Kidney (tissue), 14 donors: ENCODE results near the gene PASD1. TPM values are rescaled to one million over a fixed set of nuclear protein-coding genes. Genes with fewer than 3 reads are reported as not detected.
"Not testable (repeated sequence)": the region's sequence is repeated elsewhere in the genome, so short reads cannot be mapped to it uniquely, and the experiment has no call there.

Source experiments
- DNase-seq, 5 donors: peaks; one replicate each; pipeline ENCODE4 v3.0.0-alpha.2; 2013 to 2020
- FAIRE-seq: peaks from 2 replicates; lab custom pipeline; 2012; peaks lifted over from hg19 to GRCh38; lab: Jason Lieb, UNC
- H3K27ac ChIP-seq, 2 donors: one replicate each; pipeline ENCODE4 v1.7.0; 2013; ENCODE audit warnings: low read depth in 2 of 2, low read length in 2 of 2, inconsistent platforms in 1 of 2
- H3K27me3 ChIP-seq: one replicate; pipeline ENCODE4 v1.7.1; 2013; ENCODE audit warnings: low read length, inconsistent platforms; ENCODE audit not compliant: control insufficient read depth, insufficient read depth
- H3K36me3 ChIP-seq, 3 donors: one replicate each; pipeline versions ENCODE4 v1.7.0 to v1.7.1; 2013; ENCODE audit warnings: low read length in 3 of 3, control low read depth in 1 of 3, inconsistent platforms in 1 of 3; ENCODE audit not compliant: insufficient read depth in 3 of 3, control insufficient read depth in 2 of 3
- H3K4me1 ChIP-seq, 3 donors: one replicate each; pipeline versions ENCODE4 v1.7.0 to v1.7.1; 2013; ENCODE audit warnings: low read length in 3 of 3, inconsistent platforms in 1 of 3, low read depth in 1 of 3; ENCODE audit not compliant: control insufficient read depth in 2 of 3, insufficient read depth in 2 of 3
- H3K4me3 ChIP-seq, 3 donors: one replicate each; pipeline versions ENCODE4 v1.7.0 to v1.8.1; 2013; ENCODE audit warnings: low read length in 3 of 3, control low read depth in 1 of 3, inconsistent platforms in 1 of 3
- H3K9ac ChIP-seq, 3 donors: one replicate each; pipeline versions ENCODE4 v1.7.0 to v1.7.1; 2013; ENCODE audit warnings: low read length in 3 of 3, control low read depth in 1 of 3, inconsistent platforms in 1 of 3
- H3K9me3 ChIP-seq, 3 donors: one replicate each; pipeline versions ENCODE4 v1.7.0 to v1.7.1; 2013; ENCODE audit warnings: low read length in 3 of 3, control low read depth in 1 of 3, inconsistent platforms in 1 of 3; ENCODE audit not compliant: control insufficient read depth in 2 of 3, insufficient read depth in 1 of 3
- CTCF ChIP-seq: IDR thresholded peaks from 3 replicates; pipeline ENCODE4 v1.5.1; 2012; ENCODE audit warnings: mild to moderate bottlenecking, moderate library complexity, borderline replicate concordance; ENCODE audit not compliant: insufficient read depth; ENCODE audit errors: extremely low read depth
- intact Hi-C: fragments of 100-400 bp; cut with DNase I; formaldehyde crosslinking; loops from one replicate; pipeline ENCODE4 v1.11.1; 2022
- polyA plus RNA-seq: library from polyadenylated mRNA; stranded (reverse); fragments of 350-450 nt; fragmentation: Illumina TruSeq; extraction: RNeasy Lipid Tissue Mini Kit (QIAGEN cat#74804); gene quantifications from one replicate; pipeline ENCODE4 v1.2.3, GENCODE V29; 2014; ENCODE audit warnings: low read depth, low replicate concordance; ENCODE audit not compliant: insufficient read depth
- total RNA-seq: library from RNA; stranded (reverse); fragmentation: NEBNext Ultra II Directional; extraction: Animal tissue kit (Norgen Biotek cat#: 25700); gene quantifications from one replicate; pipeline ENCODE4 v1.2.1, GENCODE V29; 2021
- donor health status: control.
- donor health status: control.
- donor health status: control.
- donor health status: control.
- donor health status: control.
- donor health status: DM: yes; HTN: yes; CAD: no.
- donor health status: Normal renal cell carcinoma (clear cell type).

Gene PASD1
- total and polyA plus RNA-seq, 2 donors from 2014 or later: not detected

GRCh38 chrX:151537572-151537971 lies 25.9 kb upstream of the PASD1 start:
- DNase-seq: no peak
- no peak overlapping the region for H3K4me3 ChIP-seq
- H3K9me3 ChIP-seq: no peaks in the 10 kb centered on the region
- no peak overlapping the region for H3K27ac ChIP-seq
- no peaks in the 10 kb centered on the region for H3K27me3 ChIP-seq
- FAIRE-seq: no peak
- intact Hi-C loops: no loop called here
- no peaks in the 10 kb centered on the region for H3K4me1 ChIP-seq
- no peak for TF ChIP-seq CTCF
- no peaks in the 10 kb centered on the region for H3K36me3 ChIP-seq
- no peak overlapping the region for H3K9ac ChIP-seq

GRCh38 chrX:151538190-151539122 lies 25.0 kb upstream of the PASD1 start:
- H3K4me1 ChIP-seq: no peaks in the 10 kb centered on the region
- no peaks in the 10 kb centered on the region for H3K36me3 ChIP-seq
- FAIRE-seq (no peak), DNase-seq (no peak)
- H3K9me3 ChIP-seq: no peaks in the 10 kb centered on the region
- intact Hi-C loops: no loop called here
- H3K9ac ChIP-seq: no peak overlapping the region
- no peak overlapping the region for H3K27ac ChIP-seq
- no peaks in the 10 kb centered on the region for H3K27me3 ChIP-seq
- H3K4me3 ChIP-seq: no peak overlapping the region
- TF ChIP-seq CTCF: no peak

- Histone ChIP-seq H3K36me3 (no peaks in the 10 kb centered on the region), H3K27me3 (no peaks in the 10 kb centered on the region), H3K27ac (no peak overlapping the region), H3K9ac (no peak overlapping the region), H3K9me3 (no peaks in the 10 kb centered on the region), H3K4me1 (no peaks in the 10 kb centered on the region), H3K4me3 (no peak overlapping the region)
- DNase-seq (no peak), FAIRE-seq (no peak)
- TF ChIP-seq CTCF: no peak
- intact Hi-C loops: no loop called here
Observed at GRCh38 chrX:151543706-151544105, 19.8 kb upstream of the PASD1 start.

- DNase-seq, intact Hi-C loops: not testable (repeated sequence)
Observed at GRCh38 chrX:151546226-151546625, 17.2 kb upstream of the PASD1 start.

GRCh38 chrX:151551176-151551575 lies 12.3 kb upstream of the PASD1 start:
- intact Hi-C loops, H3K4me3 ChIP-seq, H3K27me3 ChIP-seq, H3K36me3 ChIP-seq, H3K9ac ChIP-seq, H3K4me1 ChIP-seq, H3K9me3 ChIP-seq, H3K27ac ChIP-seq, FAIRE-seq, DNase-seq: not testable (repeated sequence)

More at GRCh38 chrX:151546226-151546625, 17.2 kb upstream of the PASD1 start:
- H3K4me3 ChIP-seq, FAIRE-seq, H3K4me1 ChIP-seq, H3K36me3 ChIP-seq, H3K9me3 ChIP-seq, H3K27ac ChIP-seq, H3K27me3 ChIP-seq, H3K9ac ChIP-seq: not testable (repeated sequence)
